K562 (cell line): ENCODE measurements around the gene CBX8. TPM values are rescaled to one million over a fixed set of nuclear protein-coding genes. Genes with fewer than 3 reads are reported as not detected.

ENCODE experiments used
- BRF1 ChIP-seq: IDR thresholded peaks from 3 replicates; pipeline ENCODE4 v1.6.1; 2011; ENCODE audit warnings: borderline replicate concordance, mild to moderate bottlenecking; ENCODE audit not compliant: insufficient read length; ENCODE audit errors: extremely low read depth
- CXXC5 ChIP-seq: fragments of 250-450 bp; sonication (Bioruptor Pico); IDR thresholded peaks from 2 replicates; pipeline ENCODE4 v1.8.0; 2022; ENCODE audit warnings: inconsistent platforms, mild to moderate bottlenecking, moderate library complexity
- DPF2 ChIP-seq: fragments of 450-650 bp; IDR thresholded peaks from 2 replicates; pipeline ENCODE4 v1.6.1; 2016
- HCFC1 ChIP-seq: IDR thresholded peaks from 2 replicates; pipeline ENCODE4 v1.6.1; 2012; ENCODE audit warnings: low read depth, low read length, improper control_type of control experiment
- JUND ChIP-seq, 2 experiments: IDR thresholded peaks; 2 replicates in 1 of 2; 3 replicates in 1 of 2; pipeline ENCODE4 v1.6.1; 2011; ENCODE audit warnings: borderline replicate concordance in 2 of 2, low read depth in 2 of 2, low read length in 2 of 2, improper control_type of control experiment in 1 of 2, missing biosample characterization in 1 of 2, missing genetic modification characterization in 1 of 2, missing genetic modification reagents in 1 of 2
- MAFF ChIP-seq: IDR thresholded peaks from 2 replicates; pipeline ENCODE4 v1.6.1; 2012; ENCODE audit warnings: low read length, improper control_type of control experiment
- MYC ChIP-seq, 2 experiments: fragments of 250-450 bp in 1 of 2; sonication (Bioruptor Pico) in 1 of 2; IDR thresholded peaks; 2 replicates each; pipeline versions ENCODE4 v1.5.1 to v1.6.1; 2012 to 2021; ENCODE audit warnings: low read depth in 2 of 2, borderline replicate concordance in 1 of 2, improper control_type of control experiment in 1 of 2, low read length in 1 of 2, mild to moderate bottlenecking in 1 of 2, moderate library complexity in 1 of 2
- NCOR1 ChIP-seq: fragments of 450-650 bp; IDR thresholded peaks from 2 replicates; pipeline ENCODE4 v1.6.1; 2016; ENCODE audit warnings: mild to moderate bottlenecking, moderate library complexity
- NR3C1 ChIP-seq: sonication (generic); formaldehyde crosslinking; IDR thresholded peaks from 2 replicates; pipeline ENCODE4 v1.8.1; 2022; ENCODE audit warnings: missing genetic modification reagents
- RERE ChIP-seq: sonication (generic); formaldehyde crosslinking; IDR thresholded peaks from 2 replicates; pipeline ENCODE4 v1.8.0; 2023; ENCODE audit warnings: missing genetic modification reagents, mild to moderate bottlenecking, borderline replicate concordance
- SMARCC2 ChIP-seq: fragments of 450-650 bp; IDR thresholded peaks from 2 replicates; pipeline ENCODE4 v1.6.1; 2017; ENCODE audit warnings: antibody characterized with exemption, moderate library complexity, mild to moderate bottlenecking, low read depth
- SNIP1 ChIP-seq: fragments of 450-650 bp; IDR thresholded peaks from 2 replicates; pipeline ENCODE4 v1.7.1; 2017; ENCODE audit warnings: low read depth, mild to moderate bottlenecking
- SNRNP70 ChIP-seq: fragments of 200-400 bp; formaldehyde crosslinking; optimal IDR thresholded peaks from 2 replicates; pipeline ENCODE3; 2017; ENCODE audit warnings: low read depth, low read length
- SRF ChIP-seq, 2 experiments: fragments of 250-450, 450-650 bp in 1 of 2; sonication (Bioruptor Pico) in 1 of 2; sonication (generic) in 1 of 2; formaldehyde crosslinking; IDR thresholded peaks; 2 replicates each; pipeline versions ENCODE4 v1.5.0 to v1.5.1; 2020 to 2022; ENCODE audit warnings: mild to moderate bottlenecking in 1 of 2, missing genetic modification reagents in 1 of 2
- TCF7 ChIP-seq: sonication (generic); IDR thresholded peaks from 2 replicates; pipeline ENCODE4 v1.6.1; 2016; ENCODE audit warnings: antibody characterized with exemption, borderline replicate concordance
- ZNF445 ChIP-seq: fragments of 250-450 bp; sonication (Bioruptor Pico); IDR thresholded peaks from 2 replicates; pipeline ENCODE4 v1.4.0; 2020; ENCODE audit warnings: low read depth, mild to moderate bottlenecking, moderate library complexity
- polyA plus RNA-seq, 8 experiments: library from polyadenylated mRNA; depleted of rRNA in 4 of 8; stranded (reverse) in 5 of 8; unstranded in 3 of 8; fragments of >200 nt; fragmentation: Nextera tagmentation in 2 of 8; fragmentation: Illumina TruSeq in 1 of 8; extraction: Ambion mirVana in 2 of 8; extraction: Trizol in 1 of 8; gene quantifications; 2 replicates each; pipeline versions ENCODE4 v1.2.1 to v1.2.3, GENCODE V29; 2011 to 2014; ENCODE audit warnings: inconsistent platforms in 1 of 8, missing spikeins in 1 of 8
- total RNA-seq, 7 experiments: library from RNA; depleted of rRNA in 6 of 7; stranded (reverse); fragments of >200 nt in 6 of 7; fragmentation: Illumina TruSeq in 2 of 7; extraction: Trizol in 2 of 7; gene quantifications; 2 replicates each; pipeline versions ENCODE4 v1.2.1 to v1.2.3, GENCODE V29; 2011 to 2021; ENCODE audit warnings: low replicate concordance in 1 of 7

Gene CBX8
- total and polyA plus RNA-seq, 9 of the 15 experiments (the other 6 are each of a cell fraction or from before 2014, with no cell fraction given), result 0.08 to 11.9 (median 2.6) TPM

GRCh38 chr17:79750650-79751545, 46.0 kb downstream of the CBX8 start (continued):
- TF ChIP-seq TCF7, result no peak
- TF ChIP-seq NR3C1 (CRISPR knock-in tag), result no peak
- TF ChIP-seq JUND (IDR thresholded peaks at IDR 0.05; ENCODE audit: borderline replicate concordance, low read depth, low read length), result 0 out of 2 replicates have a peak, but pooled peaks have one; percentile 4
- no peak for TF ChIP-seq JUND (tag; IDR thresholded peaks at IDR 0.05; ENCODE audit: borderline replicate concordance, low read depth, low read length)
- TF ChIP-seq SNRNP70, result no peak
- peak; percentile 94 for TF ChIP-seq MAFF
- no peak for TF ChIP-seq SNIP1
- no peak for TF ChIP-seq RERE (CRISPR knock-in tag)
- TF ChIP-seq CXXC5 (CRISPR knock-in tag), result no peak
- TF ChIP-seq SRF (CRISPR knock-in tag; IDR thresholded peaks at IDR 0.05), result no peak
- TF ChIP-seq NCOR1, result peak; percentile 20; the same call in 1 of the 2 replicates
- no peak for TF ChIP-seq BRF1
- TF ChIP-seq MYC (IDR thresholded peaks at IDR 0.05; ENCODE audit: low read depth, low read length), result no peak
- TF ChIP-seq MYC (CRISPR knock-in tag; IDR thresholded peaks at IDR 0.05; ENCODE audit: borderline replicate concordance, low read depth), result no peak
- no peak for TF ChIP-seq HCFC1
- 0 out of 2 replicates have a peak, but pooled peaks have one; percentile 19 for TF ChIP-seq SMARCC2
- no peak for TF ChIP-seq ZNF445 (CRISPR knock-in tag)
- peak; percentile 58 for TF ChIP-seq DPF2
